ENCODE measurements around the gene WDR55.

WDR55 gene

GRCh38 chr5:140628711-140629110 lies 36.0 kb upstream of the WDR55 start:
- no peak overlapping the region for H3K4me2 ChIP-seq (ENCODE audit: low read length)
- H3K27me3 ChIP-seq (ENCODE audit: low read depth, low read length): no peaks in the 10 kb centered on the region
- H3K9me3 ChIP-seq (ENCODE audit: insufficient read depth, low read length): 0 out of 2 replicates have a peak, but pooled peaks cover 6% of the 10 kb centered on the region
- no peaks in the 10 kb centered on the region for H4K20me1 ChIP-seq (ENCODE audit: insufficient read depth, low read length)
- H3K4me1 ChIP-seq (ENCODE audit: low read length): no peaks in the 10 kb centered on the region
- no peak overlapping the region for H3K9ac ChIP-seq (ENCODE audit: low read length)
- H3K4me3 ChIP-seq (ENCODE audit: low read length): no peak overlapping the region
- H3K27ac ChIP-seq (ENCODE audit: low read length): no peak overlapping the region
- H3K36me3 ChIP-seq (replicated peaks; ENCODE audit: low read depth, low read length): no peaks in the 10 kb centered on the region
- H3K79me2 ChIP-seq (ENCODE audit: low read length): no peaks in the 10 kb centered on the region
- no peak overlapping the region for H2AFZ ChIP-seq (ENCODE audit: low read depth, low read length)
- TF ChIP-seq CTCF (IDR thresholded peaks at IDR 0.05; ENCODE audit: low read depth, low read length) (no peak), EZH2phosphoT487 (IDR thresholded peaks at IDR 0.05; ENCODE audit: low read depth) (no peak)

GRCh38 chr5:140630292-140631035 lies 34.2 kb upstream of the WDR55 start:
- no peaks in the 10 kb centered on the region for H4K20me1 ChIP-seq (ENCODE audit: insufficient read depth, low read length)
- H3K4me1 ChIP-seq (ENCODE audit: low read length): peaks cover 15% of the 10 kb centered on the region
- no peaks in the 10 kb centered on the region for H3K79me2 ChIP-seq (ENCODE audit: low read length)
- no peak overlapping the region for H3K9ac ChIP-seq (ENCODE audit: low read length)
- no peak overlapping the region for H2AFZ ChIP-seq (ENCODE audit: low read depth, low read length)
- H3K4me3 ChIP-seq (ENCODE audit: low read length): no peak overlapping the region
- no peak overlapping the region for H3K4me2 ChIP-seq (ENCODE audit: low read length)
- H3K9me3 ChIP-seq (ENCODE audit: insufficient read depth, low read length): 0 out of 2 replicates have a peak, but pooled peaks cover 6% of the 10 kb centered on the region
- H3K27me3 ChIP-seq (ENCODE audit: low read depth, low read length): no peaks in the 10 kb centered on the region
- H3K36me3 ChIP-seq (replicated peaks; ENCODE audit: low read depth, low read length): no peaks in the 10 kb centered on the region
- H3K27ac ChIP-seq (ENCODE audit: low read length): no peak overlapping the region
- no peak for TF ChIP-seq EZH2phosphoT487 (IDR thresholded peaks at IDR 0.05; ENCODE audit: low read depth)
- TF ChIP-seq CTCF (IDR thresholded peaks at IDR 0.05; ENCODE audit: low read depth, low read length): no peak

- no peak overlapping the region for H3K9ac ChIP-seq (ENCODE audit: low read length)
- no peaks in the 10 kb centered on the region for H3K79me2 ChIP-seq (ENCODE audit: low read length)
- TF ChIP-seq EZH2phosphoT487 (IDR thresholded peaks at IDR 0.05; ENCODE audit: low read depth) (no peak), CTCF (IDR thresholded peaks at IDR 0.05; ENCODE audit: low read depth, low read length) (no peak)
- H3K4me3 ChIP-seq (ENCODE audit: low read length): no peak overlapping the region
- no peak overlapping the region for H3K27ac ChIP-seq (ENCODE audit: low read length)
- 0 out of 2 replicates have a peak, but pooled peaks cover 6% of the 10 kb centered on the region for H3K9me3 ChIP-seq (ENCODE audit: insufficient read depth, low read length)
- H3K4me1 ChIP-seq (ENCODE audit: low read length): peaks cover 18% of the 10 kb centered on the region
- no peak overlapping the region for H3K4me2 ChIP-seq (ENCODE audit: low read length)
- no peaks in the 10 kb centered on the region for H3K27me3 ChIP-seq (ENCODE audit: low read depth, low read length)
- no peaks in the 10 kb centered on the region for H3K36me3 ChIP-seq (replicated peaks; ENCODE audit: low read depth, low read length)
- H4K20me1 ChIP-seq (ENCODE audit: insufficient read depth, low read length): no peaks in the 10 kb centered on the region
- H2AFZ ChIP-seq (ENCODE audit: low read depth, low read length): no peak overlapping the region
Measured at GRCh38 chr5:140631036-140631417, 33.7 kb upstream of the WDR55 start.

- Histone ChIP-seq H3K79me2 (ENCODE audit: low read length) (no peaks in the 10 kb centered on the region), H2AFZ (ENCODE audit: low read depth, low read length) (no peak overlapping the region), H3K4me2 (ENCODE audit: low read length) (no peak overlapping the region), H3K36me3 (replicated peaks; ENCODE audit: low read depth, low read length) (no peaks in the 10 kb centered on the region), H3K4me1 (ENCODE audit: low read length) (peaks cover 18% of the 10 kb centered on the region), H3K27ac (ENCODE audit: low read length) (no peak overlapping the region), H3K4me3 (ENCODE audit: low read length) (no peak overlapping the region), H3K9me3 (ENCODE audit: insufficient read depth, low read length) (0 out of 2 replicates have a peak, but pooled peaks cover 6% of the 10 kb centered on the region), H4K20me1 (ENCODE audit: insufficient read depth, low read length) (no peaks in the 10 kb centered on the region), H3K9ac (ENCODE audit: low read length) (no peak overlapping the region), H3K27me3 (ENCODE audit: low read depth, low read length) (no peaks in the 10 kb centered on the region)
- TF ChIP-seq EZH2phosphoT487 (IDR thresholded peaks at IDR 0.05; ENCODE audit: low read depth) (no peak), CTCF (IDR thresholded peaks at IDR 0.05; ENCODE audit: low read depth, low read length) (no peak)
Measured at GRCh38 chr5:140631831-140632365, 32.8 kb upstream of the WDR55 start.
